AG04449 (cell line): ENCODE results near the gene TBC1D5.

Experiments used
- CTCF ChIA-PET: fragments of 350-600 bp; formaldehyde crosslinking; extraction: SDS; loops from one replicate; lab custom pipeline; 2021; ENCODE audit warnings: antibody characterized with exemption; lab: Yijun Ruan, JAX
- POLR2A ChIA-PET: fragments of 400-600, 350-600 bp; formaldehyde crosslinking; extraction: SDS; loops from one replicate; lab custom pipeline; 2020; ENCODE audit warnings: antibody characterized with exemption, inconsistent platforms; lab: Yijun Ruan, JAX
- DNase-seq: peaks from one replicate; pipeline ENCODE4 v3.0.0-alpha.2; 2010; ENCODE audit warnings: low read depth, low spot score
- H3K4me3 ChIP-seq: 2 replicates; pipeline ENCODE4 v1.5.1; 2011; ENCODE audit warnings: low read depth, mild to moderate bottlenecking, control low read depth, low read length
- TF ChIP-seq, protein P1 (sequence below): IDR thresholded peaks from one replicate; pipeline ENCODE4 v1.5.1; 2011; ENCODE audit warnings: mild to moderate bottlenecking, moderate library complexity, low read length, control low read depth, inconsistent platforms; ENCODE audit not compliant: insufficient read depth; ENCODE audit errors: missing control alignments

Gene TBC1D5

GRCh38 chr3:17510265-17510664, 232.2 kb downstream of the TBC1D5 start:
- TF ChIP-seq, protein P1, sequence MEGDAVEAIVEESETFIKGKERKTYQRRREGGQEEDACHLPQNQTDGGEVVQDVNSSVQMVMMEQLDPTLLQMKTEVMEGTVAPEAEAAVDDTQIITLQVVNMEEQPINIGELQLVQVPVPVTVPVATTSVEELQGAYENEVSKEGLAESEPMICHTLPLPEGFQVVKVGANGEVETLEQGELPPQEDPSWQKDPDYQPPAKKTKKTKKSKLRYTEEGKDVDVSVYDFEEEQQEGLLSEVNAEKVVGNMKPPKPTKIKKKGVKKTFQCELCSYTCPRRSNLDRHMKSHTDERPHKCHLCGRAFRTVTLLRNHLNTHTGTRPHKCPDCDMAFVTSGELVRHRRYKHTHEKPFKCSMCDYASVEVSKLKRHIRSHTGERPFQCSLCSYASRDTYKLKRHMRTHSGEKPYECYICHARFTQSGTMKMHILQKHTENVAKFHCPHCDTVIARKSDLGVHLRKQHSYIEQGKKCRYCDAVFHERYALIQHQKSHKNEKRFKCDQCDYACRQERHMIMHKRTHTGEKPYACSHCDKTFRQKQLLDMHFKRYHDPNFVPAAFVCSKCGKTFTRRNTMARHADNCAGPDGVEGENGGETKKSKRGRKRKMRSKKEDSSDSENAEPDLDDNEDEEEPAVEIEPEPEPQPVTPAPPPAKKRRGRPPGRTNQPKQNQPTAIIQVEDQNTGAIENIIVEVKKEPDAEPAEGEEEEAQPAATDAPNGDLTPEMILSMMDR: no peak
- ChIA-PET CTCF (no interaction called here), POLR2A (no interaction called here)
- no peak overlapping the region for H3K4me3 ChIP-seq
- DNase-seq: no peak

GRCh38 chr3:17508180-17508752, 234.2 kb downstream of the TBC1D5 start:
- DNase-seq: no peak
- CTCF ChIA-PET: no interaction called here
- no peak overlapping the region for H3K4me3 ChIP-seq
- POLR2A ChIA-PET: no interaction called here
- TF ChIP-seq, protein P1: no peak

DNA sequence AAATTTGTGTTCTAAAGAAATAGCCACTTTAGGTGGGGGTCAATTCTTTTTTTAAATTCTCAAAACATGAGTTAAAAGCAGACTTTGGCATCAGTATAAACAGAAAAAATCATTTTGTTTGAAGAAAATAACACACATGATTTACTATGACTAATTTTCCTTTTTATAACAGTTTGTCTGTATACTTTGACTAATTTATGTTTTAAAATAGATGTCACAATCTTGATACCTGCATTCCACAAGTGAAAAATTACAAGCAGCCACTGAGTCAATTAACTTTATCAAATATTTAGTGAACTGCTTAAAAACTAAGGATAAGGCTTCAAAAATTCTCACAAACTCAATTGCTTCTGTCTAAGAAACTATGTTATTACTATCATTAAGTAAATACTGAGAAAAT, 235.0 kb downstream of the TBC1D5 start:
- ChIA-PET CTCF (no interaction called here), POLR2A (no interaction called here)
- DNase-seq: no peak
- no peak overlapping the region for H3K4me3 ChIP-seq
- TF ChIP-seq, protein P1: no peak

DNA sequence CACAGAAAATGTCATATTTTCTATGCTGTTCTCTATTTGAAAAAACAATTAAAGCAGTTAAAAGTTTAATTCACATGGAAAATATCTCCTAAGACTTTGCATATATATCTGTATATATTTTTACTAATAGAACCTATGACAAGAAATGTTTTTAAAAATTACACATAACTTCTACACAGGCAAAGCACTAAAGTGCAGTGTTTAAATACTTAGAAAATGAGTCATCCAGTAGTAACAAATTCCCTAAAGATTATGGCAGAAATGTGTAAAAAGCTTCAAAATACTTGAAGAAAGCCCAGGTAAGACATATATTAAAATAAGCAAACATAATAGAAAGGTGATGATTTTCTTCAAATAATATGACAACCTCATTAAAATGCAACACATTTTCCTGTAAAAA, 236.6 kb downstream of the TBC1D5 start:
- DNase-seq: no peak
- CTCF ChIA-PET: interaction anchor here (1.3 kb wide), 1 partner anchor 9 kb away, joined by 3 read pairs; no protein-coding TSS in a partner anchor
- no peak overlapping the region for H3K4me3 ChIP-seq

DNA sequence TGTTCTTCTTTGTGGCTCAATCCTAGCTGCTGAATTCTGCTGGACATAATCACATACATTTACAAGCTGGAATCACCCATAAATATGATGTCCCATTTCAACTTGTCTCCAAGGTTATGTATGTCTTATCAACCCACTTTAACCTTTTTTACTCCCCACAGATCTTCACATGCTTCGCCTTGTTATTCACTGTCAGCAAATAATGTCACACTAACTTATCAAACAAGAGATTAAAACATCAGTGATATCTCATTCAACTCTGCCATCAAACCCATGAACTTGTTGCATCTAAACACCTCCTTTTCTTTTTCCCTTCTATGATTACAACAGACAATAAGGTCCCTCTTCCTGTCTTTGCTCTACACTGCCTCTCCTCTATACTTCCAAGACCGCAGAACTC, 240.7 kb downstream of the TBC1D5 start:
- TF ChIP-seq, protein P1: no peak
- ChIA-PET CTCF (no interaction called here), POLR2A (no interaction called here)
- DNase-seq: no peak
- H3K4me3 ChIP-seq: no peak overlapping the region

More for the DNA sequence above, 236.6 kb downstream of the TBC1D5 start:
- TF ChIP-seq, protein P1: no peak
- POLR2A ChIA-PET: no interaction called here

DNA sequence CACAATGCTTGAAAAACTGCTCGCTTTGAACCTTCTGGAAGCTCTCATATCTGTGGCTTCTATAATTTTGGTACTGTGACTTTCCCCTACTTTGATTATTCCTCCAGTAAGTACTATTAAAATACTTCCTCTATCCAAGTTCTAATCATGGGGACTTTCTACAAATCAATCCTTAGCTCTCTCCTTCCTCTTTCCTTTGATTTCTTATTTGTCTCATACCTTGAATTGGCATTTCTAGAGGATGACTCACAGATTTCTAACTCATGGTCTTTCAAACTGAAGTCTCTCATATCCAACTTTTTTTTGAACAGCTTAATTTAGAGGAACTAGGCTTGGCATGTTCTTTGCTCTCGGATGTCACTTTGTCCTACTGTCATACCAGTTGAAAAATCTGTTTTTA, 241.8 kb downstream of the TBC1D5 start:
- DNase-seq: no peak
- TF ChIP-seq, protein P1: no peak
- no peak overlapping the region for H3K4me3 ChIP-seq
- CTCF ChIA-PET: no interaction called here
- POLR2A ChIA-PET: no interaction called here
